Parathyroid adenoma (tissue), 2 donors: Measurements from ENCODE around the gene HAUS2.
"Not testable (repeated sequence)": the region's sequence is repeated elsewhere in the genome, so short reads cannot be mapped to it uniquely, and the experiment has no call there.

Experiments used
- H2AFZ ChIP-seq: fragments of 300-600 bp; sonication (generic); one replicate; pipeline ENCODE4 v1.7.0; 2017; ENCODE audit warnings: antibody characterized with exemption, mild to moderate bottlenecking
- H3K27ac ChIP-seq: fragments of 300-600 bp; sonication (generic); one replicate; pipeline ENCODE4 v1.7.0; 2017
- H3K27me3 ChIP-seq: fragments of 300-600 bp; sonication (generic); one replicate; pipeline ENCODE4 v1.7.0; 2017; ENCODE audit warnings: low read length; ENCODE audit not compliant: control insufficient read depth, insufficient read depth
- H3K36me3 ChIP-seq: fragments of 300-600 bp; sonication (generic); one replicate; pipeline ENCODE4 v1.7.0; 2017; ENCODE audit warnings: low read length; ENCODE audit not compliant: control insufficient read depth, insufficient read depth
- H3K4me1 ChIP-seq: fragments of 300-600 bp; sonication (generic); one replicate; pipeline ENCODE4 v1.7.0; 2017; ENCODE audit warnings: control low read depth
- H3K4me2 ChIP-seq: fragments of 300-600 bp; sonication (generic); one replicate; pipeline ENCODE4 v1.7.0; 2017; ENCODE audit warnings: low read length
- H3K4me3 ChIP-seq: fragments of 300-600 bp; sonication (generic); one replicate; pipeline ENCODE4 v1.7.0; 2017; ENCODE audit warnings: low read depth, low read length
- H3K79me2 ChIP-seq: fragments of 300-600 bp; sonication (generic); one replicate; pipeline ENCODE4 v1.7.0; 2017; ENCODE audit warnings: control low read depth
- H3K9ac ChIP-seq: fragments of 300-600 bp; sonication (generic); one replicate; pipeline ENCODE4 v1.7.0; 2017; ENCODE audit warnings: mild to moderate bottlenecking
- H3K9me3 ChIP-seq: fragments of 300-600 bp; sonication (generic); one replicate; pipeline ENCODE4 v1.7.0; 2017; ENCODE audit warnings: low read length; ENCODE audit not compliant: control insufficient read depth
- TF ChIP-seq, protein P1 (sequence below): fragments of 300-600 bp; sonication (generic); IDR thresholded peaks from one replicate; pipeline ENCODE4 v1.7.0; 2017; ENCODE audit warnings: antibody characterized with exemption, mild to moderate bottlenecking
- donor health status: primary hyperparathyroidism.

Gene HAUS2

GRCh38 chr15:42594095-42594494 lies 45.5 kb downstream of the HAUS2 start:
- Histone ChIP-seq H3K4me3 (no peak overlapping the region), H3K9me3 (no peaks in the 10 kb centered on the region), H3K27me3 (no peaks in the 10 kb centered on the region), H3K4me1 (no peaks in the 10 kb centered on the region), H2AFZ (no peak overlapping the region), H3K27ac (no peak overlapping the region), H3K4me2 (no peak overlapping the region), H3K36me3 (no peaks in the 10 kb centered on the region), H3K79me2 (no peaks in the 10 kb centered on the region), H3K9ac (no peak overlapping the region)
- TF ChIP-seq, protein P1, sequence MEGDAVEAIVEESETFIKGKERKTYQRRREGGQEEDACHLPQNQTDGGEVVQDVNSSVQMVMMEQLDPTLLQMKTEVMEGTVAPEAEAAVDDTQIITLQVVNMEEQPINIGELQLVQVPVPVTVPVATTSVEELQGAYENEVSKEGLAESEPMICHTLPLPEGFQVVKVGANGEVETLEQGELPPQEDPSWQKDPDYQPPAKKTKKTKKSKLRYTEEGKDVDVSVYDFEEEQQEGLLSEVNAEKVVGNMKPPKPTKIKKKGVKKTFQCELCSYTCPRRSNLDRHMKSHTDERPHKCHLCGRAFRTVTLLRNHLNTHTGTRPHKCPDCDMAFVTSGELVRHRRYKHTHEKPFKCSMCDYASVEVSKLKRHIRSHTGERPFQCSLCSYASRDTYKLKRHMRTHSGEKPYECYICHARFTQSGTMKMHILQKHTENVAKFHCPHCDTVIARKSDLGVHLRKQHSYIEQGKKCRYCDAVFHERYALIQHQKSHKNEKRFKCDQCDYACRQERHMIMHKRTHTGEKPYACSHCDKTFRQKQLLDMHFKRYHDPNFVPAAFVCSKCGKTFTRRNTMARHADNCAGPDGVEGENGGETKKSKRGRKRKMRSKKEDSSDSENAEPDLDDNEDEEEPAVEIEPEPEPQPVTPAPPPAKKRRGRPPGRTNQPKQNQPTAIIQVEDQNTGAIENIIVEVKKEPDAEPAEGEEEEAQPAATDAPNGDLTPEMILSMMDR = no peak

- no peak overlapping the region for H3K27ac ChIP-seq
- H3K4me3 ChIP-seq = no peak overlapping the region
Measured at GRCh38 chr15:42595626-42596240, 47.1 kb downstream of the HAUS2 start.

GRCh38 chr15:42601316-42601715 lies 52.7 kb downstream of the HAUS2 start:
- H3K4me3 ChIP-seq, H3K27ac ChIP-seq, H3K79me2 ChIP-seq, H3K9ac ChIP-seq, H3K4me2 ChIP-seq, H3K36me3 ChIP-seq, H3K9me3 ChIP-seq, H2AFZ ChIP-seq, H3K4me1 ChIP-seq, H3K27me3 ChIP-seq: not testable (repeated sequence)

More at GRCh38 chr15:42595626-42596240, 47.1 kb downstream of the HAUS2 start:
- TF ChIP-seq, protein P1 = no peak
- H3K4me1 ChIP-seq = no peaks in the 10 kb centered on the region
- H2AFZ ChIP-seq = no peak overlapping the region
- H3K4me2 ChIP-seq = no peak overlapping the region
- no peaks in the 10 kb centered on the region for H3K9me3 ChIP-seq
- no peaks in the 10 kb centered on the region for H3K36me3 ChIP-seq
- no peak overlapping the region for H3K9ac ChIP-seq
- H3K79me2 ChIP-seq = no peaks in the 10 kb centered on the region
- H3K27me3 ChIP-seq = no peaks in the 10 kb centered on the region

DNA sequence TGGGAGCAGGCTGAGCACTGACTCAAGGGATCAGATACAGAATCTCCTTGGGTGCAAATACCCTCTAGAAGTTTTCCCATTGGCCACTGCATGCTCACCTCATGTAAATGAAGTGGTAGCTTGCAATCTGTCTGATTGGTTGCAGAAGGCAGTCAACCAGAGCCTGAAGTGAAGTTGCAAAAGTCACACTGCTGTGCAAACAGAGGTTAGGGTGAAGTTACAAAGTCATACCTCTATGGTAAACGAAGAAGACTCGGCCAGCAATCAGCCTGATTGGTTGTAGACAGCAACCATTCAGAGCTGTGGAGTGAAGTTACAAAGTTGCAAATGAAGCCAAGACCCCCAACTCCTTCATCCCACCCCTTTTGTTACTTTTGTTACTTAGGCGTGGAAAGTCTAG lies 53.9 kb downstream of the HAUS2 start:
- no peak overlapping the region for H2AFZ ChIP-seq
- H3K4me3 ChIP-seq = no peak overlapping the region
- TF ChIP-seq, protein P1 = no peak
- H3K27ac ChIP-seq = no peak overlapping the region
- no peaks in the 10 kb centered on the region for H3K27me3 ChIP-seq
- no peak overlapping the region for H3K9ac ChIP-seq
- no peak overlapping the region for H3K4me2 ChIP-seq
- no peaks in the 10 kb centered on the region for H3K36me3 ChIP-seq
- H3K79me2 ChIP-seq = no peaks in the 10 kb centered on the region
- H3K4me1 ChIP-seq = no peaks in the 10 kb centered on the region
- no peaks in the 10 kb centered on the region for H3K9me3 ChIP-seq

DNA sequence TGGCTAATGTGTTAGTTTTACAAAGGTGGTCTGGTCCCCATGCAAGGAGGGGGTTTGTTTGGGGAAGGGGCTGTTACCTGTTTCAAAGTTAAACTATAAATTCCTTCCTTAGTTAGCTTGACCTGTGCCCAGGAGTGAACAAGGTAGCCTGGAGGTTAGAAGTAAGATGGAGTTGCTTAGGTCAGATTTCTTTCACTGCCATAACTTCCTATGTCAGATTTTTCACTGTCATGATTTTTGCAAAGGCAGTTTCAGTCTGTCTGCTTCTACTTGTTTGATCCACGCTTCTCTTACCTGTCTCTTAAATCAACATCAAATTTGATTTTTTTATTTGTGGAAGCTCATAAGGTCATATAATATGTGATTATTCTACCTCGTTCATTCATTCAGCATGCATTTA lies 55.3 kb downstream of the HAUS2 start:
- Histone ChIP-seq H3K9me3 (no peaks in the 10 kb centered on the region), H3K4me2 (no peak overlapping the region), H3K4me1 (no peaks in the 10 kb centered on the region), H3K36me3 (no peaks in the 10 kb centered on the region), H3K4me3 (no peak overlapping the region), H3K79me2 (no peaks in the 10 kb centered on the region), H2AFZ (no peak overlapping the region), H3K27ac (no peak overlapping the region), H3K27me3 (no peaks in the 10 kb centered on the region), H3K9ac (no peak overlapping the region)
- TF ChIP-seq, protein P1 = no peak
